A549 (cell line): ENCODE results near the gene CCDC50. TPM values are rescaled to one million over a fixed set of nuclear protein-coding genes. Genes with fewer than 3 reads are reported as not detected.

Experiments
- ATAC-seq, 2 experiments: fragments of 200-7000 bp in 1 of 2; fragments of >200 bp in 1 of 2; cut with Nextera tagmentation in 1 of 2; cut with Tn5 transposase in 1 of 2; 3 replicates each; pipeline versions ENCODE4 v1.8.0 to v1.9.1; 2018 to 2020; ENCODE audit warnings: mild to moderate bottlenecking in 1 of 2, moderate library complexity in 1 of 2
- CTCF ChIA-PET: fragments of 300-600 bp; sonication (Branson Sonifier 250); formaldehyde crosslinking; extraction: SDS; loops from one replicate; lab custom pipeline; 2021; ENCODE audit warnings: antibody characterized with exemption, inconsistent platforms; lab: Yijun Ruan, JAX
- POLR2A ChIA-PET: fragments of 350-600 bp; formaldehyde crosslinking; extraction: SDS; loops from one replicate; lab custom pipeline; 2021; ENCODE audit warnings: antibody characterized with exemption, inconsistent platforms; lab: Yijun Ruan, JAX
- DNase-seq, 2 experiments: peaks; one replicate each; pipeline versions ENCODE4 v3.0.0 to v3.0.0-alpha.2; 2011 to 2016; ENCODE audit warnings: low read depth in 1 of 2, low spot score in 1 of 2
- FAIRE-seq: peaks from 2 replicates; lab custom pipeline; 2011; peaks lifted over from hg19 to GRCh38; lab: Jason Lieb, UNC
- H3K27ac ChIP-seq, 2 experiments: fragments of >200 bp; sonication (Bioruptor Twin); formaldehyde crosslinking; 3 replicates each; pipeline ENCODE4 v1.5.1; 2016 to 2017
- H3K4me1 ChIP-seq: fragments of >200 bp; sonication (Bioruptor Twin); formaldehyde crosslinking; 3 replicates; pipeline ENCODE4 v1.6.1; 2016
- H3K4me2 ChIP-seq: fragments of >200 bp; sonication (Bioruptor Twin); formaldehyde crosslinking; 3 replicates; pipeline ENCODE4 v1.6.1; 2016
- H3K4me3 ChIP-seq: fragments of >200 bp; sonication (Bioruptor Twin); formaldehyde crosslinking; 3 replicates; pipeline ENCODE4 v1.5.1; 2016
- H3K9me3 ChIP-seq: fragments of >200 bp; sonication (Bioruptor Twin); formaldehyde crosslinking; 3 replicates; pipeline ENCODE4 v1.6.1; 2016
- CHD2 ChIP-seq: fragments of 150-350 bp; IDR thresholded peaks from 2 replicates; pipeline ENCODE4 v1.6.1; 2014; ENCODE audit warnings: low read length; ENCODE audit not compliant: partially characterized antibody
- E2F6 ChIP-seq: IDR thresholded peaks from 2 replicates; pipeline ENCODE4 v1.6.1; 2012; ENCODE audit warnings: low read depth, borderline replicate concordance
- EHF ChIP-seq: fragments of 250-450 bp; sonication (Bioruptor Pico); IDR thresholded peaks from 2 replicates; pipeline ENCODE4 v1.5.0; 2020; ENCODE audit warnings: mild to moderate bottlenecking
- EP300 ChIP-seq, 2 experiments: fragments of >200 bp; sonication (Bioruptor Twin); formaldehyde crosslinking; IDR thresholded peaks; 2 replicates in 1 of 2; 3 replicates in 1 of 2; pipeline ENCODE4 v1.6.1; 2016 to 2017
- FOSB ChIP-seq: fragments of 250-450 bp; sonication (Bioruptor Pico); IDR thresholded peaks from 2 replicates; pipeline ENCODE4 v1.5.0; 2020; ENCODE audit warnings: mild to moderate bottlenecking, moderate library complexity
- FOSL2 ChIP-seq, 2 experiments: fragments of 450-650 bp in 1 of 2; fragments of >200 bp in 1 of 2; sonication (Bioruptor Twin) in 1 of 2; formaldehyde crosslinking; IDR thresholded peaks; 2 replicates each; pipeline versions ENCODE4 v1.5.0 to v1.6.1; 2016 to 2020; ENCODE audit warnings: mild to moderate bottlenecking in 1 of 2, moderate library complexity in 1 of 2
- HDAC2 ChIP-seq: fragments of 200-600 bp; sonication (generic); IDR thresholded peaks from 2 replicates; pipeline ENCODE4 v1.6.1; 2016
- HES2 ChIP-seq: fragments of >200 bp; sonication (Bioruptor Twin); formaldehyde crosslinking; IDR thresholded peaks from 2 replicates; pipeline ENCODE4 v1.6.1; 2016
- HOXB13 ChIP-seq: fragments of 250-450 bp; sonication (Bioruptor Pico); IDR thresholded peaks from 2 replicates; pipeline ENCODE4 v1.5.0; 2020; ENCODE audit warnings: low read depth, mild to moderate bottlenecking, moderate library complexity
- JUN ChIP-seq, 2 experiments: fragments of >200 bp; sonication (Bioruptor Twin); formaldehyde crosslinking; IDR thresholded peaks; 2 replicates in 1 of 2; 3 replicates in 1 of 2; pipeline ENCODE4 v1.6.1; 2016 to 2017
- JUNB ChIP-seq: fragments of >200 bp; sonication (Bioruptor Twin); formaldehyde crosslinking; IDR thresholded peaks from 2 replicates; pipeline ENCODE4 v1.6.1; 2016
- KDM1A ChIP-seq: fragments of 200-600 bp; sonication (generic); IDR thresholded peaks from 2 replicates; pipeline ENCODE4 v1.6.1; 2016; ENCODE audit warnings: low read depth, mild to moderate bottlenecking
- MAFK ChIP-seq: fragments of 450-650 bp; IDR thresholded peaks from 2 replicates; pipeline ENCODE4 v1.6.1; 2014; ENCODE audit not compliant: partially characterized antibody
- MYC ChIP-seq: IDR thresholded peaks from 2 replicates; pipeline ENCODE4 v1.6.1; 2012; ENCODE audit warnings: mild to moderate bottlenecking, inconsistent platforms, low read length, improper control_type of control experiment, borderline replicate concordance
- NFE2L2 ChIP-seq: fragments of 150-350 bp; conservative IDR thresholded peaks from 2 replicates; pipeline ENCODE4 v1.6.1; 2014; ENCODE audit warnings: low read length
- NPAS2 ChIP-seq: fragments of 250-450 bp; sonication (Bioruptor Pico); IDR thresholded peaks from 2 replicates; pipeline ENCODE4 v1.8.0; 2022; ENCODE audit warnings: mild to moderate bottlenecking, moderate library complexity, borderline replicate concordance
- NR3C1 ChIP-seq: fragments of >200 bp; sonication (Bioruptor Twin); formaldehyde crosslinking; IDR thresholded peaks from 3 replicates; pipeline ENCODE4 v1.6.1; 2017
- PBX3 ChIP-seq: IDR thresholded peaks from 2 replicates; pipeline ENCODE4 v1.6.1; 2012
- PHF8 ChIP-seq: fragments of 200-600 bp; sonication (generic); IDR thresholded peaks from 2 replicates; pipeline ENCODE4 v1.6.1; 2016; ENCODE audit warnings: low read depth, mild to moderate bottlenecking, antibody characterized with exemption, moderate library complexity, borderline replicate concordance
- RAD21 ChIP-seq, 2 experiments: fragments of >200 bp in 1 of 2; sonication (Bioruptor Twin) in 1 of 2; formaldehyde crosslinking in 1 of 2; IDR thresholded peaks in 1 of 2; conservative IDR thresholded peaks in 1 of 2; 2 replicates in 1 of 2; 3 replicates in 1 of 2; pipeline ENCODE4 v1.6.1; 2012 to 2018; ENCODE audit warnings: inconsistent platforms in 1 of 2
- RARB ChIP-seq: fragments of 250-450 bp; sonication (Bioruptor Pico); IDR thresholded peaks from 2 replicates; pipeline ENCODE4 v1.8.0; 2021; ENCODE audit warnings: mild to moderate bottlenecking, moderate library complexity
- RFX5 ChIP-seq: fragments of 450-650 bp; IDR thresholded peaks from 2 replicates; pipeline ENCODE4 v1.7.1; 2014; ENCODE audit warnings: antibody characterized with exemption, mild to moderate bottlenecking, moderate library complexity
- SMC3 ChIP-seq: fragments of >200 bp; sonication (Bioruptor Twin); formaldehyde crosslinking; IDR thresholded peaks from 3 replicates; pipeline ENCODE4 v1.6.1; 2018; ENCODE audit warnings: inconsistent platforms
- ZC3H11A ChIP-seq: fragments of 450-650 bp; IDR thresholded peaks from 2 replicates; pipeline ENCODE4 v1.6.1; 2014; ENCODE audit warnings: antibody characterized with exemption, mild to moderate bottlenecking
- ZFP36 ChIP-seq: fragments of 450-650 bp; IDR thresholded peaks from 2 replicates; pipeline ENCODE4 v1.6.1; 2014; ENCODE audit warnings: borderline replicate concordance; ENCODE audit not compliant: partially characterized antibody
- ZNF302 ChIP-seq: fragments of 250-450 bp; sonication (Bioruptor Pico); IDR thresholded peaks from 2 replicates; pipeline ENCODE4 v1.9.0; 2021; ENCODE audit warnings: inconsistent platforms, mild to moderate bottlenecking, moderate library complexity
- WGBS: methylation state at CpG from one replicate; pipeline ENCODE4 v1.1.6; 2017; ENCODE audit errors: missing lambda C conversion rate; 5-methylcytosine and 5-hydroxymethylcytosine counted together
- polyA plus RNA-seq, 4 experiments: library from polyadenylated mRNA; depleted of rRNA in 3 of 4; stranded (reverse); fragments of >200 nt; fragmentation: RNase III in 1 of 4; extraction: RNeasy Plus Mini Kit Qiagen cat#74134 plus additional on column Dnase treatment in 1 of 4; gene quantifications; 2 replicates in 3 of 4; 3 replicates in 1 of 4; pipeline ENCODE4 v1.2.3, GENCODE V29; 2011 to 2017
- TF ChIP-seq, protein P1 (sequence below): fragments of 250-450 bp; sonication (Bioruptor Pico); IDR thresholded peaks from 2 replicates; pipeline ENCODE4 v1.5.0; 2020; ENCODE audit warnings: low read depth, mild to moderate bottlenecking, moderate library complexity

CCDC50 gene
- polyA plus RNA-seq, 2 of the 4 experiments (the other 2 are of a cell fraction) = 20.1 to 43.8 TPM

- FAIRE-seq (no peak), DNase-seq (no peak), ATAC-seq (no peak)
- ChIA-PET POLR2A (no interaction called here), CTCF (no interaction called here)
- H3K9me3 ChIP-seq = no peaks in the 10 kb centered on the region
- peaks cover 52% of the 10 kb centered on the region for H3K4me1 ChIP-seq
- TF ChIP-seq ZC3H11A (no peak), MYC (no peak), RFX5 (no peak), MAFK (no peak), HES2 (no peak), JUN (IDR thresholded peaks at IDR 0.05) (no peak), NFE2L2 (no peak), KDM1A (no peak), JUNB (no peak), FOSL2 (IDR thresholded peaks at IDR 0.05) (no peak), FOSL2 (CRISPR knock-in tag; IDR thresholded peaks at IDR 0.05) (no peak), RARB (no peak), E2F6 (no peak)
- 92% methylated on average over 4 of the region's 4 CpGs for WGBS
- H3K27ac ChIP-seq = no peak overlapping the region
- no peak overlapping the region for H3K4me3 ChIP-seq
- no peak overlapping the region for H3K4me2 ChIP-seq
These were observed 26.2 kb downstream of the CCDC50 start for GRCh38 chr3:191355406-191355805.

DNA sequence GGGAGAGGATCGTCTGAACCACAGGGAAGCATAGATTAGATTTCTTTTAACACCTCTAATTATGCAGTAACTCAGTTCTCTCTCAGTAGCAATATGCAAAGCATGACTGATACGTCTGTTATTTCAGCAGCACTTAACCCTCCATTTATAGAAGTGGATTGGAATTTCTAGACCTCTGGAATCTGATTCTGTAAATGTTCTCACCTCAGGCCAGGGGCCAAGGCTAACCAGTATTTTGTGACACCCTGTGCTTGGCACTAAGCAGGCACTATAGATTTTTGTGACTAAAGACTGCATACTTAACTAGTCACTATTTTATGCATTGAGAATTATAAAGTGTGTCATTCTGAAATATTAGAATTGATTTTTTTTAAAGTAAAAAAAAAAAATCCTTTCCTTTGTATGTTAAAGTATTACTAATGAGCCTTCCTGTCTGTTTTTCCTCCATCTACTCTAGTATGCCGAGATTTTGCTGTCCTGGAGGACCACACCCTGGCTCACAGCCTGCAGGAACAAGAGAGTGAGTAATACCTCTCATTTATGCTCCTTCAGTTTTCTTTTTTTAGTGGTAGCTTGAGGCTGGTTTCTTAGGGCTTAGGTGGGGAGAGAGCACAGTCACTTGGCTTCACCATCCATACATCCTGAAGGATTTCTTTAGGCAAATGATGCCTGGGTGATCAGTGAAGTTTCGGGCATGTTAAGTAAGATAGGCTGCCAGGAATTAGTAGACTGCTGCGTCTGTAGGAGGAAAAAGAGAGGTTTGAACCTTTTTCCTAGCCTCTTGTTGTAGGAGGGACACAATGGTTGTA is 27.6 kb downstream of the CCDC50 start:
- DNase-seq = peak in 1 of 2 experiments; percentile 17
- Histone ChIP-seq H3K9me3 (no peaks in the 10 kb centered on the region), H3K4me1 (peaks cover 38% of the 10 kb centered on the region), H3K4me3 (no peak overlapping the region), H3K4me2 (peak overlapping the region; percentile 67), H3K27ac (peak overlapping the region in 1 of 2 experiments; percentile 51; a peak in 1 of 6 replicates)
- ATAC-seq = peak in 1 of 2 experiments; percentile 56; a peak in 3 of 6 replicates
- POLR2A ChIA-PET = no interaction called here
- WGBS = 51% methylated on average over 5 of the region's 5 CpGs
- TF ChIP-seq HOXB13 (CRISPR knock-in tag) (no peak), SMC3 (no peak), ZFP36 (no peak), NPAS2 (CRISPR knock-in tag) (no peak), EHF (no peak), CHD2 (no peak), NR3C1 (no peak), PBX3 (no peak)
- TF ChIP-seq, protein P1, sequence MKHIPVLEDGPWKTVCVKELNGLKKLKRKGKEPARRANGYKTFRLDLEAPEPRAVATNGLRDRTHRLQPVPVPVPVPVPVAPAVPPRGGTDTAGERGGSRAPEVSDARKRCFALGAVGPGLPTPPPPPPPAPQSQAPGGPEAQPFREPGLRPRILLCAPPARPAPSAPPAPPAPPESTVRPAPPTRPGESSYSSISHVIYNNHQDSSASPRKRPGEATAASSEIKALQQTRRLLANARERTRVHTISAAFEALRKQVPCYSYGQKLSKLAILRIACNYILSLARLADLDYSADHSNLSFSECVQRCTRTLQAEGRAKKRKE (CRISPR knock-in tag) = no peak
- TF ChIP-seq, all 56 proteins: peak for 0
- no peak for FAIRE-seq
- CTCF ChIA-PET = interaction anchor here (1.0 kb wide), 1 partner anchor 15 kb away, joined by 3 read pairs; no protein-coding TSS in a partner anchor

- Histone ChIP-seq H3K27ac (no peak overlapping the region), H3K4me3 (no peak overlapping the region), H3K4me1 (peaks cover 27% of the 10 kb centered on the region), H3K9me3 (no peaks in the 10 kb centered on the region)
- ATAC-seq = no peak
- 90% methylated on average over 6 of the region's 6 CpGs for WGBS
- CTCF ChIA-PET = interaction anchor here (1.0 kb wide), 1 partner anchor 14 kb away, joined by 3 read pairs; no protein-coding TSS in a partner anchor
- FAIRE-seq = no peak
- TF ChIP-seq JUN (IDR thresholded peaks at IDR 0.05) (no peak), RAD21 (conservative IDR thresholded peaks at IDR 0.05 in 1 of 2, IDR thresholded peaks at IDR 0.05 in 1 of 2) (no peak), HDAC2 (no peak), ZNF302 (CRISPR knock-in tag) (no peak), CHD2 (no peak), PHF8 (no peak), NR3C1 (no peak), EP300 (IDR thresholded peaks at IDR 0.05) (no peak), FOSB (no peak), MYC (no peak)
- TF ChIP-seq, protein P1 (CRISPR knock-in tag) = no peak
- TF ChIP-seq, all 56 proteins: peak for 0
- POLR2A ChIA-PET = no interaction called here
- no peak overlapping the region for H3K4me2 ChIP-seq
- no peak for DNase-seq
These were observed 28.7 kb downstream of the CCDC50 start for GRCh38 chr3:191357909-191358308.
